ENCODE results near the gene ADAM12.

Gene ADAM12

GRCh38 chr10:126341491-126341890 is 46.8 kb downstream of the ADAM12 start:
- no peak for DNase-seq
- Histone ChIP-seq H3K14ac (ENCODE audit: low read length) (no peak overlapping the region), H4K91ac (ENCODE audit: low read depth, low read length) (no peak overlapping the region), H3K4me1 (ENCODE audit: control insufficient read depth in 1 of 2, insufficient read depth in 2 of 2, low read length in 2 of 2) (no peaks in the 10 kb centered on the region), H3K4ac (ENCODE audit: low read depth, low read length) (no peak overlapping the region), H2BK120ac (ENCODE audit: insufficient read depth, low read length, poor library complexity) (no peak overlapping the region), H3K9ac (ENCODE audit: low read length) (no peak overlapping the region), H3K79me2 (ENCODE audit: control insufficient read depth, insufficient read depth, low read length, poor library complexity) (no peaks in the 10 kb centered on the region), H3K27ac (ENCODE audit: low read depth, low read length) (no peak overlapping the region), H3K23ac (ENCODE audit: low read length) (no peak overlapping the region), H2AFZ (ENCODE audit: insufficient read depth, low read length, poor library complexity) (no peak overlapping the region), H2BK5ac (ENCODE audit: low read depth, low read length, poor library complexity) (no peak overlapping the region), H3K9me3 (ENCODE audit: insufficient read depth, low read depth, low read length) (no peaks in the 10 kb centered on the region), H3K27me3 (ENCODE audit: insufficient read depth, low read length) (no peaks in the 10 kb centered on the region), H3K36me3 (ENCODE audit: control insufficient read depth in 1 of 2, insufficient read depth in 2 of 2, low read length in 2 of 2) (no peaks in the 10 kb centered on the region), H4K12ac (ENCODE audit: low read depth, low read length) (no peak overlapping the region), H2AK5ac (ENCODE audit: low read length) (no peak overlapping the region), H4K8ac (ENCODE audit: low read depth, low read length) (no peak overlapping the region), H2BK12ac (ENCODE audit: low read length) (no peak overlapping the region), H3K4me2 (ENCODE audit: low read length) (no peak overlapping the region), H3K79me1 (ENCODE audit: low read length) (no peaks in the 10 kb centered on the region), H3K4me3 (ENCODE audit: low read depth, low read length) (no peak overlapping the region), H3K18ac (ENCODE audit: low read length) (no peak overlapping the region)
- no CpG with 5 or more reads among the region's 2 CpGs for WGBS (ENCODE audit: extremely low coverage, insufficient coverage, insufficient read length)

- Histone ChIP-seq H3K4me1 (ENCODE audit: control insufficient read depth in 1 of 2, insufficient read depth in 2 of 2, low read length in 2 of 2) (no peaks in the 10 kb centered on the region), H3K4me3 (ENCODE audit: low read depth, low read length) (no peak overlapping the region), H2BK12ac (ENCODE audit: low read length) (no peak overlapping the region), H2AFZ (ENCODE audit: insufficient read depth, low read length, poor library complexity) (no peak overlapping the region), H2BK5ac (ENCODE audit: low read depth, low read length, poor library complexity) (no peak overlapping the region), H4K8ac (ENCODE audit: low read depth, low read length) (no peak overlapping the region), H3K23ac (ENCODE audit: low read length) (no peak overlapping the region), H2BK120ac (ENCODE audit: insufficient read depth, low read length, poor library complexity) (no peak overlapping the region), H3K9me3 (ENCODE audit: insufficient read depth, low read depth, low read length) (no peaks in the 10 kb centered on the region), H3K9ac (ENCODE audit: low read length) (no peak overlapping the region), H3K27me3 (ENCODE audit: insufficient read depth, low read length) (no peaks in the 10 kb centered on the region), H4K12ac (ENCODE audit: low read depth, low read length) (no peak overlapping the region), H3K79me1 (ENCODE audit: low read length) (no peaks in the 10 kb centered on the region), H3K4me2 (ENCODE audit: low read length) (no peak overlapping the region), H3K18ac (ENCODE audit: low read length) (no peak overlapping the region), H4K91ac (ENCODE audit: low read depth, low read length) (no peak overlapping the region), H3K4ac (ENCODE audit: low read depth, low read length) (no peak overlapping the region), H3K79me2 (ENCODE audit: control insufficient read depth, insufficient read depth, low read length, poor library complexity) (no peaks in the 10 kb centered on the region), H3K36me3 (ENCODE audit: control insufficient read depth in 1 of 2, insufficient read depth in 2 of 2, low read length in 2 of 2) (no peaks in the 10 kb centered on the region), H2AK5ac (ENCODE audit: low read length) (no peak overlapping the region), H3K14ac (ENCODE audit: low read length) (no peak overlapping the region), H3K27ac (ENCODE audit: low read depth, low read length) (no peak overlapping the region)
- WGBS (ENCODE audit: extremely low coverage, insufficient coverage, insufficient read length): no CpG with 5 or more reads among the region's 1 CpG
- no peak for DNase-seq
These were observed 50.9 kb downstream of the ADAM12 start for GRCh38 chr10:126337251-126337810.

GRCh38 chr10:126336801-126337200 is 51.5 kb downstream of the ADAM12 start:
- Histone ChIP-seq H4K91ac (ENCODE audit: low read depth, low read length) (no peak overlapping the region), H3K14ac (ENCODE audit: low read length) (no peak overlapping the region), H3K4me1 (ENCODE audit: control insufficient read depth in 1 of 2, insufficient read depth in 2 of 2, low read length in 2 of 2) (no peaks in the 10 kb centered on the region), H3K36me3 (ENCODE audit: control insufficient read depth in 1 of 2, insufficient read depth in 2 of 2, low read length in 2 of 2) (no peaks in the 10 kb centered on the region), H3K4me3 (ENCODE audit: low read depth, low read length) (no peak overlapping the region), H2BK12ac (ENCODE audit: low read length) (no peak overlapping the region), H4K8ac (ENCODE audit: low read depth, low read length) (no peak overlapping the region), H2BK120ac (ENCODE audit: insufficient read depth, low read length, poor library complexity) (no peak overlapping the region), H3K9me3 (ENCODE audit: insufficient read depth, low read depth, low read length) (no peaks in the 10 kb centered on the region), H3K4ac (ENCODE audit: low read depth, low read length) (no peak overlapping the region), H3K79me2 (ENCODE audit: control insufficient read depth, insufficient read depth, low read length, poor library complexity) (no peaks in the 10 kb centered on the region), H3K4me2 (ENCODE audit: low read length) (no peak overlapping the region), H3K79me1 (ENCODE audit: low read length) (no peaks in the 10 kb centered on the region), H3K18ac (ENCODE audit: low read length) (no peak overlapping the region), H3K9ac (ENCODE audit: low read length) (no peak overlapping the region), H3K27ac (ENCODE audit: low read depth, low read length) (no peak overlapping the region), H2AFZ (ENCODE audit: insufficient read depth, low read length, poor library complexity) (no peak overlapping the region), H2AK5ac (ENCODE audit: low read length) (no peak overlapping the region), H2BK5ac (ENCODE audit: low read depth, low read length, poor library complexity) (no peak overlapping the region), H3K27me3 (ENCODE audit: insufficient read depth, low read length) (no peaks in the 10 kb centered on the region), H3K23ac (ENCODE audit: low read length) (no peak overlapping the region), H4K12ac (ENCODE audit: low read depth, low read length) (no peak overlapping the region)
- DNase-seq: no peak
- WGBS (ENCODE audit: extremely low coverage, insufficient coverage, insufficient read length): no CpG with 5 or more reads among the region's 9 CpGs

GRCh38 chr10:126334272-126334671 is 54.0 kb downstream of the ADAM12 start:
- H2BK12ac ChIP-seq (ENCODE audit: low read length): no peak overlapping the region
- WGBS (ENCODE audit: extremely low coverage, insufficient coverage, insufficient read length): no CpG with 5 or more reads among the region's 2 CpGs

More at GRCh38 chr10:126334272-126334671, 54.0 kb downstream of the ADAM12 start:
- Histone ChIP-seq H3K36me3 (ENCODE audit: control insufficient read depth in 1 of 2, insufficient read depth in 2 of 2, low read length in 2 of 2) (no peaks in the 10 kb centered on the region), H2AFZ (ENCODE audit: insufficient read depth, low read length, poor library complexity) (no peak overlapping the region), H3K4me1 (ENCODE audit: control insufficient read depth in 1 of 2, insufficient read depth in 2 of 2, low read length in 2 of 2) (no peaks in the 10 kb centered on the region), H3K79me2 (ENCODE audit: control insufficient read depth, insufficient read depth, low read length, poor library complexity) (no peaks in the 10 kb centered on the region), H3K4ac (ENCODE audit: low read depth, low read length) (no peak overlapping the region), H3K4me3 (ENCODE audit: low read depth, low read length) (no peak overlapping the region), H3K27ac (ENCODE audit: low read depth, low read length) (no peak overlapping the region), H3K14ac (ENCODE audit: low read length) (no peak overlapping the region), H3K4me2 (ENCODE audit: low read length) (no peak overlapping the region), H3K18ac (ENCODE audit: low read length) (no peak overlapping the region), H2BK5ac (ENCODE audit: low read depth, low read length, poor library complexity) (no peak overlapping the region), H3K27me3 (ENCODE audit: insufficient read depth, low read length) (no peaks in the 10 kb centered on the region), H4K8ac (ENCODE audit: low read depth, low read length) (no peak overlapping the region), H3K9ac (ENCODE audit: low read length) (no peak overlapping the region), H4K91ac (ENCODE audit: low read depth, low read length) (no peak overlapping the region), H3K79me1 (ENCODE audit: low read length) (no peaks in the 10 kb centered on the region), H2AK5ac (ENCODE audit: low read length) (no peak overlapping the region), H3K23ac (ENCODE audit: low read length) (no peak overlapping the region), H2BK120ac (ENCODE audit: insufficient read depth, low read length, poor library complexity) (no peak overlapping the region), H3K9me3 (ENCODE audit: insufficient read depth, low read depth, low read length) (no peaks in the 10 kb centered on the region), H4K12ac (ENCODE audit: low read depth, low read length) (no peak overlapping the region)
- DNase-seq: no peak

Measured in trophoblast cell (in vitro differentiated cells and primary cell).